IMR-90 (cell line): ENCODE results near the gene GAS7. TPM values are rescaled to one million over a fixed set of nuclear protein-coding genes. Genes with fewer than 3 reads are reported as not detected.

Experiments
- ATAC-seq: fragments of 200-7000 bp; cut with Tn5 transposase; 2 replicates; pipeline ENCODE4 v1.9.1; 2020; ENCODE audit warnings: low read depth, mild to moderate bottlenecking, moderate library complexity
- BruUV-seq: library from RNA; stranded (reverse); fragments of 400-500 nt; replicated peaks from 2 replicates; lab custom pipeline; 2021; lab: Mats Ljungman, UMichigan
- CTCF ChIA-PET: fragments of 300-600 bp; formaldehyde crosslinking; extraction: SDS; loops from one replicate; lab custom pipeline; 2021; ENCODE audit warnings: antibody characterized with exemption; lab: Yijun Ruan, JAX
- POLR2A ChIA-PET: fragments of 300-600 bp; sonication (Branson Sonifier 250); formaldehyde crosslinking; loops from one replicate; lab custom pipeline; 2022; ENCODE audit warnings: antibody characterized with exemption; ENCODE audit not compliant: unreplicated experiment; lab: Charles Lee
- DNase-seq: peaks from one replicate; pipeline ENCODE4 v3.0.0; 2013
- H2AFZ ChIP-seq: replicated peaks from 2 replicates; pipeline ENCODE3; 2013; ENCODE audit warnings: low read length, mild to moderate bottlenecking; ENCODE audit not compliant: poor library complexity
- H2AK5ac ChIP-seq: 2 replicates; pipeline ENCODE4 v1.6.1; 2013; ENCODE audit warnings: low read depth, low read length, inconsistent platforms
- H2AK9ac ChIP-seq: replicated peaks from 2 replicates; pipeline ENCODE3; 2013; ENCODE audit warnings: mild to moderate bottlenecking, low read depth, low read length, moderate library complexity; ENCODE audit not compliant: poor library complexity
- H2BK120ac ChIP-seq: 2 replicates; pipeline ENCODE4 v1.6.1; 2013; ENCODE audit warnings: low read depth, low read length, inconsistent platforms
- H2BK15ac ChIP-seq: 3 replicates; pipeline ENCODE4 v1.6.1; 2013; ENCODE audit warnings: low read depth, low read length, inconsistent platforms
- H2BK20ac ChIP-seq: 2 replicates; pipeline ENCODE4 v1.6.1; 2013; ENCODE audit warnings: low read depth, mild to moderate bottlenecking, inconsistent platforms, low read length, moderate library complexity
- H2BK5ac ChIP-seq: 2 replicates; pipeline ENCODE4 v1.6.1; 2013; ENCODE audit warnings: mild to moderate bottlenecking, low read depth, low read length, inconsistent platforms; ENCODE audit not compliant: poor library complexity, severe bottlenecking
- H3K14ac ChIP-seq: replicated peaks from 2 replicates; pipeline ENCODE4 v1.6.1; 2013; ENCODE audit warnings: low read depth, low read length, inconsistent platforms
- H3K18ac ChIP-seq: 2 replicates; pipeline ENCODE4 v1.6.1; 2013; ENCODE audit warnings: low read depth, low read length, control low read depth
- H3K23ac ChIP-seq: 2 replicates; pipeline ENCODE4 v1.6.1; 2013; ENCODE audit warnings: low read depth, low read length, inconsistent platforms
- H3K27ac ChIP-seq: 2 replicates; pipeline ENCODE4 v1.5.1; 2013; ENCODE audit warnings: mild to moderate bottlenecking, control low read depth, low read length; ENCODE audit not compliant: insufficient read depth
- H3K27me3 ChIP-seq: 2 replicates; pipeline ENCODE4 v1.6.1; 2013; ENCODE audit warnings: low read length; ENCODE audit not compliant: control insufficient read depth, insufficient read depth
- H3K36me3 ChIP-seq: 2 replicates; pipeline ENCODE4 v1.6.1; 2013; ENCODE audit warnings: low read length, mixed read lengths; ENCODE audit not compliant: control insufficient read depth, insufficient read depth
- H3K4ac ChIP-seq: 2 replicates; pipeline ENCODE4 v1.6.1; 2013; ENCODE audit warnings: low read depth, low read length, inconsistent platforms
- H3K4me1 ChIP-seq: 2 replicates; pipeline ENCODE4 v1.6.1; 2013; ENCODE audit warnings: low read length, mixed read lengths; ENCODE audit not compliant: control insufficient read depth, insufficient read depth
- H3K4me2 ChIP-seq: 2 replicates; pipeline ENCODE4 v1.6.1; 2013; ENCODE audit warnings: low read depth, mild to moderate bottlenecking, control low read depth, low read length, moderate library complexity
- H3K4me3 ChIP-seq: 2 replicates; pipeline ENCODE4 v1.5.1; 2013; ENCODE audit warnings: low read depth, mild to moderate bottlenecking, control low read depth, low read length, moderate library complexity; ENCODE audit not compliant: insufficient read depth
- H3K56ac ChIP-seq: 2 replicates; pipeline ENCODE4 v1.6.1; 2013; ENCODE audit warnings: low read length, inconsistent platforms; ENCODE audit not compliant: insufficient read depth; ENCODE audit errors: extremely low read depth
- H3K79me1 ChIP-seq, 2 experiments: 2 replicates each; pipeline ENCODE4 v1.6.1; 2013; ENCODE audit warnings: low read length in 2 of 2, inconsistent platforms in 1 of 2, low read depth in 1 of 2
- H3K9ac ChIP-seq: 2 replicates; pipeline ENCODE4 v1.6.1; 2013; ENCODE audit warnings: low read depth, low read length, control low read depth
- H3K9me1 ChIP-seq: 2 replicates; pipeline ENCODE4 v1.6.1; 2013; ENCODE audit warnings: low read length, inconsistent platforms; ENCODE audit not compliant: insufficient read depth
- H3K9me3 ChIP-seq: 2 replicates; pipeline ENCODE4 v1.6.1; 2013; ENCODE audit warnings: low read length; ENCODE audit not compliant: control insufficient read depth, insufficient read depth
- H4K20me1 ChIP-seq: 2 replicates; pipeline ENCODE4 v1.6.1; 2013; ENCODE audit warnings: low read length, inconsistent platforms; ENCODE audit not compliant: insufficient read depth
- H4K5ac ChIP-seq: 2 replicates; pipeline ENCODE4 v1.6.1; 2013; ENCODE audit warnings: mild to moderate bottlenecking, low read depth, low read length, control low read depth
- H4K8ac ChIP-seq, 2 experiments: 2 replicates each; pipeline ENCODE4 v1.6.1; 2013; ENCODE audit warnings: low read depth in 2 of 2, low read length in 2 of 2, control low read depth in 1 of 2, inconsistent platforms in 1 of 2
- H4K91ac ChIP-seq: 2 replicates; pipeline ENCODE4 v1.6.1; 2013; ENCODE audit warnings: low read depth, low read length, inconsistent platforms; ENCODE audit not compliant: insufficient read depth
- BHLHE40 ChIP-seq: fragments of 150-350 bp; IDR thresholded peaks from 2 replicates; pipeline ENCODE4 v1.6.1; 2016; ENCODE audit warnings: mild to moderate bottlenecking, low read depth, low read length
- CEBPB ChIP-seq: IDR thresholded peaks from 2 replicates; pipeline ENCODE4 v1.6.1; 2012; ENCODE audit warnings: low read depth, low read length, improper control_type of control experiment
- CHD1 ChIP-seq: IDR thresholded peaks from 2 replicates; pipeline ENCODE4 v1.6.1; 2012; ENCODE audit warnings: low read depth, low read length, improper control_type of control experiment
- MAFK ChIP-seq: IDR thresholded peaks from 2 replicates; pipeline ENCODE4 v1.6.1; 2012; ENCODE audit warnings: low read depth, low read length, improper control_type of control experiment
- MAZ ChIP-seq: IDR thresholded peaks from 2 replicates; pipeline ENCODE4 v1.6.1; 2012; ENCODE audit warnings: low read depth, mild to moderate bottlenecking, low read length, improper control_type of control experiment, moderate library complexity, borderline replicate concordance
- MXI1 ChIP-seq: IDR thresholded peaks from 2 replicates; pipeline ENCODE4 v1.6.1; 2012; ENCODE audit warnings: low read depth, mild to moderate bottlenecking, low read length, moderate library complexity, borderline replicate concordance
- NFE2L2 ChIP-seq: fragments of 150-350 bp; IDR thresholded peaks from 2 replicates; pipeline ENCODE4 v1.6.1; 2016; ENCODE audit warnings: low read depth, mild to moderate bottlenecking, low read length
- POLR2A ChIP-seq: IDR thresholded peaks from 2 replicates; pipeline ENCODE4 v1.6.1; 2012; ENCODE audit warnings: mild to moderate bottlenecking, low read depth, low read length
- RAD21 ChIP-seq: IDR thresholded peaks from 2 replicates; pipeline ENCODE4 v1.6.1; 2012; ENCODE audit warnings: low read length, improper control_type of control experiment
- RFX5 ChIP-seq: IDR thresholded peaks from 2 replicates; pipeline ENCODE4 v1.8.0; 2012; ENCODE audit warnings: low read depth, mild to moderate bottlenecking, low read length, moderate library complexity
- SMC3 ChIP-seq: fragments of 150-350 bp; IDR thresholded peaks from 2 replicates; pipeline ENCODE4 v1.6.1; 2016; ENCODE audit warnings: low read depth, mild to moderate bottlenecking, antibody characterized with exemption, low read length, moderate library complexity
- USF2 ChIP-seq: fragments of 150-350 bp; IDR thresholded peaks from 2 replicates; pipeline ENCODE4 v1.6.1; 2017; ENCODE audit warnings: mild to moderate bottlenecking, antibody characterized with exemption, low read length, low read depth
- WGBS, 2 experiments: methylation state at CpG; one replicate each; pipeline versions ENCODE4 v1.1.5 to v1.1.7; 2013; ENCODE audit warnings: missing lambda C conversion rate in 2 of 2; ENCODE audit not compliant: insufficient read length in 1 of 2; ENCODE audit errors: extremely low coverage in 2 of 2; 5-methylcytosine and 5-hydroxymethylcytosine counted together
- dilution Hi-C: fragments of 300-500 bp; cut with HindIII; formaldehyde crosslinking; loops from one replicate; pipeline ENCODE4 v1.14.3; 2018; ENCODE audit warnings: low sequenced_read_pairs; ENCODE audit not compliant: unreplicated experiment
- in situ Hi-C: fragments of 300-500 bp; cut with MboI; formaldehyde crosslinking; loops from 3 replicates; pipeline ENCODE4 v1.14.3; 2019; ENCODE audit warnings: low sequenced_read_pairs, inconsistent platforms, mixed read lengths
- intact Hi-C: fragments of 100-400 bp; cut with micrococcal nuclease; formaldehyde crosslinking; loops from 2 replicates; pipeline ENCODE4 v1.10.0; 2022
- polyA plus RNA-seq, 3 experiments: library from polyadenylated mRNA; depleted of rRNA; stranded (reverse); fragments of >200 nt; gene quantifications; 2 replicates each; pipeline ENCODE4 v1.2.3, GENCODE V29; 2012; ENCODE audit warnings: low replicate concordance in 1 of 3
- total RNA-seq: library from RNA; depleted of rRNA; stranded (reverse); fragments of >200 nt; gene quantifications from 2 replicates; pipeline ENCODE4 v1.2.3, GENCODE V29; 2012
- TF ChIP-seq, protein P1 (sequence below): conservative IDR thresholded peaks from 2 replicates; pipeline ENCODE4 v1.5.1; 2012; ENCODE audit warnings: mild to moderate bottlenecking, low read depth, low read length, improper control_type of control experiment
- TF ChIP-seq, protein P2 (sequence below): fragments of 150-350 bp; IDR thresholded peaks from 2 replicates; pipeline ENCODE4 v1.6.1; 2016; ENCODE audit warnings: low read depth, mild to moderate bottlenecking, low read length, moderate library complexity, borderline replicate concordance

Gene GAS7
- total and polyA plus RNA-seq, 2 of the 4 experiments (the other 2 are of a cell fraction), result 4.6 to 5.0 TPM

DNA sequence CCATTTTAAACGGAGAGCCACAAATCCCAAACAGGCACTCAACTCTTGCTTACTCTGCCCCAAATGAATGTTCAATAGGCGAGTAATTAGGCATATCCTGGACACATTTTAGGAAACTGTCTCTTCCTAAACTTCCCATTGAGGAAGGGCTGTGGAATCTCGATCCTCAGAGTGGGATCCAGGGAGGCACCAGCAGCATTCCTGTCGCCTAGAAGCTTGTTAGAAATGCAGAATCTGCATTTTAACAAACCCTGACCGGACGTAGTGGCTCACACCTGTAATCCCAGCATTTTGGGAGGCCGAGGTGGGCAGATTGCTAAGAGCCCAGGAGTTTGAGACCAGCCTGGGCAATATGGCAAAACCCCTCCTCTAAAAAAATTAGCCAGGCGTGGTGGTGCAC, 95.6 kb downstream of the GAS7 start:
- Histone ChIP-seq H2BK120ac (no peak overlapping the region), H2AFZ (no peak overlapping the region), H4K91ac (no peak overlapping the region), H2BK15ac (no peak overlapping the region), H3K56ac (no peak overlapping the region), H2AK5ac (0 out of 2 replicates have a peak overlapping the region, but pooled peaks have one; percentile 20), H4K8ac (no peak overlapping the region), H3K4ac (no peak overlapping the region), H2BK20ac (no peak overlapping the region), H3K9ac (no peak overlapping the region), H3K27ac (no peak overlapping the region), H2AK9ac (no peak overlapping the region), H3K79me1 (peaks cover 3 to 4% of the 10 kb centered on the region in 2 experiments; a peak in 1 of 4 replicates), H3K14ac (no peak overlapping the region), H3K9me3 (no peaks in the 10 kb centered on the region), H3K18ac (no peak overlapping the region), H4K20me1 (no peaks in the 10 kb centered on the region), H3K23ac (no peak overlapping the region), H2BK5ac (no peak overlapping the region), H4K5ac (no peak overlapping the region), H3K9me1 (peaks cover 6% of the 10 kb centered on the region; the same call in 1 of the 2 replicates), H3K4me3 (no peak overlapping the region), H3K4me2 (no peak overlapping the region), H3K27me3 (no peaks in the 10 kb centered on the region), H3K4me1 (peaks cover 15% of the 10 kb centered on the region), H3K36me3 (no peaks in the 10 kb centered on the region)
- ChIA-PET CTCF (no interaction called here), POLR2A (no interaction called here)
- no peak for TF ChIP-seq SMC3
- TF ChIP-seq MAFK, result no peak
- TF ChIP-seq RFX5, result no peak
- no peak for TF ChIP-seq NFE2L2
- TF ChIP-seq, protein P1, sequence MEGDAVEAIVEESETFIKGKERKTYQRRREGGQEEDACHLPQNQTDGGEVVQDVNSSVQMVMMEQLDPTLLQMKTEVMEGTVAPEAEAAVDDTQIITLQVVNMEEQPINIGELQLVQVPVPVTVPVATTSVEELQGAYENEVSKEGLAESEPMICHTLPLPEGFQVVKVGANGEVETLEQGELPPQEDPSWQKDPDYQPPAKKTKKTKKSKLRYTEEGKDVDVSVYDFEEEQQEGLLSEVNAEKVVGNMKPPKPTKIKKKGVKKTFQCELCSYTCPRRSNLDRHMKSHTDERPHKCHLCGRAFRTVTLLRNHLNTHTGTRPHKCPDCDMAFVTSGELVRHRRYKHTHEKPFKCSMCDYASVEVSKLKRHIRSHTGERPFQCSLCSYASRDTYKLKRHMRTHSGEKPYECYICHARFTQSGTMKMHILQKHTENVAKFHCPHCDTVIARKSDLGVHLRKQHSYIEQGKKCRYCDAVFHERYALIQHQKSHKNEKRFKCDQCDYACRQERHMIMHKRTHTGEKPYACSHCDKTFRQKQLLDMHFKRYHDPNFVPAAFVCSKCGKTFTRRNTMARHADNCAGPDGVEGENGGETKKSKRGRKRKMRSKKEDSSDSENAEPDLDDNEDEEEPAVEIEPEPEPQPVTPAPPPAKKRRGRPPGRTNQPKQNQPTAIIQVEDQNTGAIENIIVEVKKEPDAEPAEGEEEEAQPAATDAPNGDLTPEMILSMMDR, result no peak
- TF ChIP-seq CHD1, result no peak
- TF ChIP-seq POLR2A, result no peak
- no peak for TF ChIP-seq RAD21
- TF ChIP-seq MXI1, result no peak
- TF ChIP-seq, protein P2, sequence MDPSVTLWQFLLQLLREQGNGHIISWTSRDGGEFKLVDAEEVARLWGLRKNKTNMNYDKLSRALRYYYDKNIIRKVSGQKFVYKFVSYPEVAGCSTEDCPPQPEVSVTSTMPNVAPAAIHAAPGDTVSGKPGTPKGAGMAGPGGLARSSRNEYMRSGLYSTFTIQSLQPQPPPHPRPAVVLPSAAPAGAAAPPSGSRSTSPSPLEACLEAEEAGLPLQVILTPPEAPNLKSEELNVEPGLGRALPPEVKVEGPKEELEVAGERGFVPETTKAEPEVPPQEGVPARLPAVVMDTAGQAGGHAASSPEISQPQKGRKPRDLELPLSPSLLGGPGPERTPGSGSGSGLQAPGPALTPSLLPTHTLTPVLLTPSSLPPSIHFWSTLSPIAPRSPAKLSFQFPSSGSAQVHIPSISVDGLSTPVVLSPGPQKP, result no peak
- no peak for TF ChIP-seq BHLHE40
- TF ChIP-seq USF2, result no peak
- TF ChIP-seq CEBPB, result no peak
- no peak for TF ChIP-seq MAZ
- in situ Hi-C loops (no loop called here), intact Hi-C loops (no loop called here), dilution Hi-C loops (no loop called here)
- no peak for ATAC-seq
- no peak for DNase-seq
- no TSS peak for BruUV-seq
- 93% methylated on average over 3 of the region's 8 CpGs; no CpG with 5 or more reads in 1 of the 2 experiments for WGBS, 2 experiments
